Activated CD4-positive, alpha-beta T cell treated with anti-CD3 and anti-CD28 coated beads, Interleukin-2, amount 50 U/mL, for 24 hours (primary cell): ENCODE data around the gene SPATA31E1.
"Not testable (repeated sequence)": the region's sequence is repeated elsewhere in the genome, so short reads cannot be mapped to it uniquely, and the experiment has no call there.

Source experiments
- DNase-seq, 2 donors: peaks; one replicate each; pipeline ENCODE4 v3.0.0-alpha.2; 2020; ENCODE audit warnings: low read depth in 1 of 2, low spot score in 1 of 2

Gene SPATA31E1

GRCh38 chr9:87919013-87919412 lies 36.3 kb downstream of the SPATA31E1 start:
- DNase-seq, result not testable (repeated sequence)

DNA sequence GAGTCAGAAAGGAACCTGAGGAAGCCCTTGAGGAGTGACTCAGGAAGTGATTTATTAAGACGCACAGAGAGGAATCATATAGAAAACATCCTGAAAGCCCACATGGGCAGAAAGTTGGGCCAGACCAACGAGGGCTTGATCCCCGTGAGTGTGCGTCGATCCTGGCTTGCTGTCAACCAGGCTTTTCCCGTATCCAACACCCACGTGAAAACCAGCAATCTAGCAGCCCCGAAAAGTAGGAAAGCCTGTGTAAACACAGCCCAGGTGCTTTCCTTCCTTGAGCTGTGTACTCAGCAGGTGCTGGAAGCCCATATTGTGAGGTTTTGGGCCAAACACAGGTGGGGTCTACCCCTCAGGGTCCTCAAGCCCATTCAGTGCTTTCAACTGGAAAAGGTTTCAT lies 38.9 kb downstream of the SPATA31E1 start:
- not testable (repeated sequence) for DNase-seq

DNA sequence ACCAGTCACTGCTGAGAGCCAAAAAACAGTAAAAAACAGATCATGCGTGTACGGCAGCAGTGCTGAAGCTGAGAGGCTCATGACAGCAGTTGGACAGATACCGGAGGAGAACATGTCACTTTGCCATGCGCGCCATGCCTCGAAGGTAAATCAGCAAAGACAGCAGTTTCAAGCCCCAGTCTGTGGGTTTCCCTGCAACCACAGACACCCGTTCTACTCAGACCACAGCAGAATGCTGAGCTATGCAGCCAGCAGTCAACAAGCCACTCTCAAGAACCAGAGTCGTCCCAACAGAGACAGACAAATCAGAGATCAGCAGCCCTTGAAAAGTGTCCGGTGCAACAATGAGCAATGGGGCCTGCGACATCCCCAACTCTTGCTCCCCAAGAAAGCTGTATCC lies 40.3 kb downstream of the SPATA31E1 start:
- DNase-seq, result not testable (repeated sequence)

GRCh38 chr9:87924851-87925250 lies 42.2 kb downstream of the SPATA31E1 start:
- not testable (repeated sequence) for DNase-seq

DNA sequence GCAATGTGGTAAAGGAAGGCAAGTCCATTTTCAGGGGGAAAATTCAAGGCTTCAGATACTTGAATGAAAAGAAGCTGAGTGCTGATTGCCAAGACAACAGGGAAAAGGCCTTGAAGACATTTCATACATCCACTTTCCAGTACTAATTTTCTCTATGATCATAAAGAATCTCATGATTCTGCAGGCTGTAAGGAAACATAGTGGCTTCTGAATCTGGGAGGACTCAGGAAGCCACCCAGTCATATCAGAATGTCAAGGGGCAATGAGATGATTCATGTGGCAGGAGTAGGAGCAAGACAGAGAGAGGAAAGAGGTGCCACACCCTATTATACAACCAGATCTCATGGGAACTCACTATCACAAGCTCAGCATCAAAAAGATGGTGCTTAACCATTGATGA lies 46.5 kb downstream of the SPATA31E1 start:
- not testable (repeated sequence) for DNase-seq

- not testable (repeated sequence) for DNase-seq
Observed at GRCh38 chr9:87934444-87934843, 51.8 kb downstream of the SPATA31E1 start.

DNA sequence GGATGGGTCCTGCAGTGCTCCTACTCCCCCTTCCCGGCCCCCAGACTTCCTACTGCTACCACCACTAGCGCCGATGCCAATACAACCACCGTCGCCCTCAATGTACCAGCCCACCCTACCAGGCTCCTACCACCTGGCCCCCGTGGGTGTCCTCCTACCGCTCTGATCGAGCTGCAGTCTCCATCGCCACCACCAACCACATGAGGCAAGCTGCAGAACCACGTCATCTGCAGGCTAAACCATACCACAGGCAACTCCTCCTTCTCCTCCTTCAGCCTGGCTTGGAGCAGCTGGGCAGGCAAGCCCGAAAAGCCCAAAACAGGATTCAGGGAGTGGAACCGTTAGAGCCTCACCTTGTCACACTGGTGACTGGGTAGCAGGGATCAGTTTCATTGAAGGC lies 54.7 kb downstream of the SPATA31E1 start:
- DNase-seq, result not testable (repeated sequence)

GRCh38 chr9:87937918-87938317 lies 55.2 kb downstream of the SPATA31E1 start:
- not testable (repeated sequence) for DNase-seq

GRCh38 chr9:87938336-87938735 lies 55.7 kb downstream of the SPATA31E1 start:
- not testable (repeated sequence) for DNase-seq
